ENCODE results near the gene KANSL2. TPM values are rescaled to one million over a fixed set of nuclear protein-coding genes. Genes with fewer than 3 reads are reported as not detected.
"Not testable (repeated sequence)": the region's sequence is repeated elsewhere in the genome, so short reads cannot be mapped to it uniquely, and the experiment has no call there.

The KANSL2 gene
- total RNA-seq, 1 experiment from 2014 or later: 21.8 TPM

- Histone ChIP-seq H3K27ac (no peak overlapping the region), H3K9me2 (ENCODE audit: insufficient read depth) (no peaks in the 10 kb centered on the region), H3K27me3 (ENCODE audit: insufficient read depth, low read depth) (no peaks in the 10 kb centered on the region), H3K36me3 (ENCODE audit: low read depth) (no peaks in the 10 kb centered on the region; the same call in 1 of the 2 replicates), H3K4me3 (no peak overlapping the region), H3K4me1 (replicated peaks; ENCODE audit: insufficient read depth) (no peaks in the 10 kb centered on the region), H3K9me3 (ENCODE audit: insufficient read depth, low read depth) (no peaks in the 10 kb centered on the region), H3K4me2 (no peak overlapping the region), H2AFZ (no peak overlapping the region), H3K79me2 (ENCODE audit: low read depth) (no peaks in the 10 kb centered on the region), H4K20me1 (ENCODE audit: insufficient read depth) (peaks cover 7% of the 10 kb centered on the region; the same call in 1 of the 2 replicates), H3F3A (ENCODE audit: insufficient read depth, low read depth) (peaks cover 9% of the 10 kb centered on the region; the same call in 1 of the 2 replicates)
- CTCF ChIA-PET: no interaction called here
- DNase-seq: no peak
- intact Hi-C loops (cut with micrococcal nuclease; ENCODE audit: unreplicated experiment): no loop called here
- POLR2A ChIA-PET (ENCODE audit: unreplicated experiment): no interaction called here
- no TSS peak for BruUV-seq (replicated peaks)
- no peak for TF ChIP-seq CTCF (conservative IDR thresholded peaks at IDR 0.05)
- TF ChIP-seq EZH2 (IDR thresholded peaks at IDR 0.05; ENCODE audit: low read depth): no peak
Observed at GRCh38 chr12:48651681-48652080, 30.4 kb downstream of the KANSL2 start.

GRCh38 chr12:48645354-48645753 is 36.7 kb downstream of the KANSL2 start:
- DNase-seq; H3K4me1 ChIP-seq (replicated peaks; ENCODE audit: insufficient read depth); H3K9me3 ChIP-seq (ENCODE audit: insufficient read depth, low read depth); H2AFZ ChIP-seq; H3F3A ChIP-seq (ENCODE audit: insufficient read depth, low read depth); H3K4me2 ChIP-seq; H4K20me1 ChIP-seq (ENCODE audit: insufficient read depth); H3K27ac ChIP-seq; POLR2A ChIA-PET (ENCODE audit: unreplicated experiment); intact Hi-C loops (cut with micrococcal nuclease; ENCODE audit: unreplicated experiment); CTCF ChIA-PET; BruUV-seq (replicated peaks); H3K79me2 ChIP-seq (ENCODE audit: low read depth); H3K36me3 ChIP-seq (ENCODE audit: low read depth); H3K4me3 ChIP-seq; H3K9me2 ChIP-seq (ENCODE audit: insufficient read depth); H3K27me3 ChIP-seq (ENCODE audit: insufficient read depth, low read depth): not testable (repeated sequence)

- Histone ChIP-seq H3K27ac (no peak overlapping the region), H3K36me3 (ENCODE audit: low read depth) (no peaks in the 10 kb centered on the region; the same call in 1 of the 2 replicates), H3K4me2 (no peak overlapping the region), H3F3A (ENCODE audit: insufficient read depth, low read depth) (no peaks in the 10 kb centered on the region), H3K4me3 (no peak overlapping the region), H3K4me1 (replicated peaks; ENCODE audit: insufficient read depth) (no peaks in the 10 kb centered on the region), H3K27me3 (ENCODE audit: insufficient read depth, low read depth) (no peaks in the 10 kb centered on the region), H2AFZ (no peak overlapping the region), H3K79me2 (ENCODE audit: low read depth) (no peaks in the 10 kb centered on the region), H4K20me1 (ENCODE audit: insufficient read depth) (no peaks in the 10 kb centered on the region), H3K9me3 (ENCODE audit: insufficient read depth, low read depth) (no peaks in the 10 kb centered on the region), H3K9me2 (ENCODE audit: insufficient read depth) (no peaks in the 10 kb centered on the region)
- ChIA-PET POLR2A (ENCODE audit: unreplicated experiment) (no interaction called here), CTCF (no interaction called here)
- BruUV-seq (replicated peaks): no TSS peak
- TF ChIP-seq CTCF (conservative IDR thresholded peaks at IDR 0.05) (no peak), EZH2 (IDR thresholded peaks at IDR 0.05; ENCODE audit: low read depth) (no peak)
- intact Hi-C loops (cut with micrococcal nuclease; ENCODE audit: unreplicated experiment): no loop called here
- no peak for DNase-seq
Observed at GRCh38 chr12:48643011-48643410, 39.0 kb downstream of the KANSL2 start.

DNA sequence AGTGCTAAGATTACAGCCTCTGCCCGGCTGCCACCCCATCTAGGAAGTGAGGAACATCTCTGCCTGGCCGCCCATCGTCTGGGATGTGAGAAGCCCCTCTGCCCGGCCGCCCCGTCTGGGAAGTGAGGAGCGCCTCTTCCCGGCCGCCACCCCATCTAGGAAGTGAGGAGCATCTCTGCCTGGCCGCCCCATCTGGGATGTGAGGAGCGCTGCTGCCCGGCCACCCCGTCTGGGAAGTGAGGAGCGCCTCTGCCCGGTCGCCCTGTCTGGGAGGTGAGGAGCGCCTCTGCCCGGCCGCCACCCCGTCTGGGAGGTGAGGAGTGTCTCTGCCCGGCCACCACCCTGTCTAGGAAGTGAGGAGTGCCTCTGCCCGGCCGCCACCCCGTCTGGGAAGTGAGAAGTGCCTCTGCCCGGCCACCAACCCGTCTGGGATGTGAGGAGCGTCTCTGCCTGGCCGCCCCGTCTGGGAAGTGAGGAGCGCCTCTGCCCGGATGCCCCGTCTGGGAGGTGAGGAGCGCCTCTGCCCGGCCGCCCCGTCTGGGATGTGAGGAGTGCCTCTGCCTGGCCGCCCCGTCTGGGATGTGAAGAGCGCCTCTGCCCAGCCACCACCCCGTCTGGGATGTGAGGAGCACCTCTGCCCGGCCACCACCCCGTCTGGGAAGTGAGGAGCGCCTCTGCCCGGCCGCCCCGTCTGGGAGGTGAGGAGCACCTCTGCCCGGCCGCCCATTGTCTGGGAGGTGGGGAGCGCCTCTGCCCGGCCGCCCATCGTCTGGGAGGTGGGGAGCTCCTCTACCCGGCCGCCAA is 40.1 kb downstream of the KANSL2 start:
- intact Hi-C loops (cut with micrococcal nuclease; ENCODE audit: unreplicated experiment); DNase-seq; H3K36me3 ChIP-seq (ENCODE audit: low read depth); H4K20me1 ChIP-seq (ENCODE audit: insufficient read depth); H3K4me3 ChIP-seq; BruUV-seq (replicated peaks); H3K27ac ChIP-seq; CTCF ChIA-PET; POLR2A ChIA-PET (ENCODE audit: unreplicated experiment); H3K9me3 ChIP-seq (ENCODE audit: insufficient read depth, low read depth); H2AFZ ChIP-seq; H3K27me3 ChIP-seq (ENCODE audit: insufficient read depth, low read depth); H3F3A ChIP-seq (ENCODE audit: insufficient read depth, low read depth); H3K9me2 ChIP-seq (ENCODE audit: insufficient read depth); H3K4me2 ChIP-seq; H3K79me2 ChIP-seq (ENCODE audit: low read depth); H3K4me1 ChIP-seq (replicated peaks; ENCODE audit: insufficient read depth): not testable (repeated sequence)
